NCI-H2227 treated with DMSO at 0.1 percent for 48 hours (cell line): Measurements from ENCODE around the gene ARHGAP4.

Experiments
- DNase-seq: peaks from one replicate; lab custom pipeline; 2025; lab: John Stamatoyannopoulos, UW

Gene ARHGAP4

GRCh38 chrX:153906126-153906917 lies 19.7 kb downstream of the ARHGAP4 start:
- DNase-seq = no peak

- DNase-seq = no peak
These were observed 20.5 kb downstream of the ARHGAP4 start for GRCh38 chrX:153905481-153906095.

- no peak for DNase-seq
These were observed 21.8 kb downstream of the ARHGAP4 start, which contains the start of gene AVPR2 for GRCh38 chrX:153903991-153904957. TSS of gene AVPR2 (plus strand) at chrX:153904673. CDS start at chrX:153905146, 473 bp downstream.

- DNase-seq = no peak
These were observed 22.7 kb downstream of the ARHGAP4 start for GRCh38 chrX:153903238-153903980.

GRCh38 chrX:153902385-153902784 lies 23.7 kb downstream of the ARHGAP4 start:
- DNase-seq = no peak

- peak; percentile 8 for DNase-seq
These were observed 24.3 kb downstream of the ARHGAP4 start for GRCh38 chrX:153901753-153902140.

- DNase-seq = peak; percentile 48
These were observed 25.0 kb downstream of the ARHGAP4 start for GRCh38 chrX:153900831-153901752.

GRCh38 chrX:153897899-153898298 lies 28.2 kb downstream of the ARHGAP4 start:
- DNase-seq = peak; percentile 11

- no peak for DNase-seq
These were observed 36.9 kb downstream of the ARHGAP4 start for GRCh38 chrX:153889123-153889522.

- DNase-seq = no peak
These were observed 37.7 kb downstream of the ARHGAP4 start for GRCh38 chrX:153888344-153888743.

GRCh38 chrX:153887385-153887784 lies 38.7 kb downstream of the ARHGAP4 start:
- DNase-seq = no peak

GRCh38 chrX:153886915-153887314 lies 39.1 kb downstream of the ARHGAP4 start:
- no peak for DNase-seq

- DNase-seq = peak; percentile 29
These were observed 39.8 kb downstream of the ARHGAP4 start, which contains the start of gene L1CAM for GRCh38 chrX:153885968-153886903. TSS of gene L1CAM (minus strand) at chrX:153886173. CDS start at chrX:153875836, 10,337 bp downstream.

- DNase-seq = no peak
These were observed 40.8 kb downstream of the ARHGAP4 start for GRCh38 chrX:153885208-153885787.

- DNase-seq = no peak
These were observed 41.5 kb downstream of the ARHGAP4 start for GRCh38 chrX:153884590-153884989.

- no peak for DNase-seq
These were observed 41.9 kb downstream of the ARHGAP4 start for GRCh38 chrX:153884136-153884535.

- DNase-seq = peak; percentile 14
These were observed 42.8 kb downstream of the ARHGAP4 start for GRCh38 chrX:153883163-153883843.

GRCh38 chrX:153882557-153882956 lies 43.5 kb downstream of the ARHGAP4 start:
- DNase-seq = no peak
